Motor neuron (in vitro differentiated cells): ENCODE measurements around the gene KCNJ18. TPM values are rescaled to one million over a fixed set of nuclear protein-coding genes. Genes with fewer than 3 reads are reported as not detected.
"Not testable (repeated sequence)": the region's sequence is repeated elsewhere in the genome, so short reads cannot be mapped to it uniquely, and the experiment has no call there.

Experiments used
- ATAC-seq, 8 experiments: fragments of 200-7000 bp; cut with Tn5 transposase; replicated peaks in 6 of 8; 2 replicates each; pipeline ENCODE4 v1.8.0; 2021; ENCODE audit warnings: mild to moderate bottlenecking in 8 of 8, moderate library complexity in 8 of 8
- H3K27ac ChIP-seq, 2 donors: fragments of 250-450 bp; sonication (Bioruptor Pico); 2 replicates each; pipeline ENCODE4 v1.9.0; 2021; ENCODE audit warnings: antibody characterized with exemption in 2 of 2, mild to moderate bottlenecking in 2 of 2, moderate library complexity in 1 of 2
- H3K4me1 ChIP-seq, 2 donors: fragments of 250-450 bp; sonication (Bioruptor Pico); replicated peaks in 1 of 2; 2 replicates each; pipeline ENCODE4 v1.6.1; 2021; ENCODE audit warnings: antibody characterized with exemption in 2 of 2, mild to moderate bottlenecking in 2 of 2, moderate library complexity in 1 of 2
- H3K4me3 ChIP-seq, 5 donors: fragments of 250-450 bp; sonication (Bioruptor Pico); 2 replicates each; pipeline ENCODE4 v1.9.0; 2021; ENCODE audit warnings: antibody characterized with exemption in 5 of 5, mild to moderate bottlenecking in 5 of 5, moderate library complexity in 4 of 5
- WGBS, 10 experiments: fragments of 450-650 bp; shearing (Covaris generic); methylation state at CpG; one replicate each; pipeline ENCODE4 v1.0.0; 2022; 5-methylcytosine and 5-hydroxymethylcytosine counted together
- in situ Hi-C, 9 experiments: fragments of 400-800 bp; cut with MboI; loops; one replicate each; pipeline ENCODE4 v1.15.0; 2021; ENCODE audit warnings: low sequenced_read_pairs in 9 of 9, low pct_unique_long_range_greater_than_20kb in 2 of 9; ENCODE audit not compliant: unreplicated experiment in 9 of 9
- total RNA-seq, 8 experiments: library from RNA; unstranded; fragments of 300-600 nt; gene quantifications; 2 replicates each; pipeline versions ENCODE4 v1.2.3 to v1.2.4, GENCODE V29; 2022

Gene KCNJ18
- total RNA-seq, 8 experiments from 2014 or later: 0.18 to 0.19 TPM; not detected in 6

GRCh38 chr17:21666711-21667412, 25.5 kb upstream of the KCNJ18 start:
- H3K4me3 ChIP-seq, ATAC-seq, H3K27ac ChIP-seq, in situ Hi-C loops, H3K4me1 ChIP-seq: not testable (repeated sequence)
- WGBS, 10 experiments: 0 to 33% (median 8%) methylated on average over 1 to 3 of the region's 3 CpGs; no CpG with 5 or more reads in 4 of the 10 experiments

- H3K27ac ChIP-seq, in situ Hi-C loops, H3K4me1 ChIP-seq, ATAC-seq, H3K4me3 ChIP-seq: not testable (repeated sequence)
- WGBS, 10 experiments: 7 to 34% (median 17%) methylated on average over 2 to 6 of the region's 7 CpGs; no CpG with 5 or more reads in 3 of the 10 experiments
Measured at GRCh38 chr17:21667413-21668117, 24.8 kb upstream of the KCNJ18 start.

GRCh38 chr17:21668118-21668488, 24.2 kb upstream of the KCNJ18 start:
- H3K4me3 ChIP-seq, H3K4me1 ChIP-seq, H3K27ac ChIP-seq, ATAC-seq, in situ Hi-C loops: not testable (repeated sequence)
- 0 to 40% methylated on average over 1 of the region's 3 CpGs; no CpG with 5 or more reads in 8 of the 10 experiments for WGBS, 10 experiments

GRCh38 chr17:21668746-21669508, 23.4 kb upstream of the KCNJ18 start:
- in situ Hi-C loops, H3K4me3 ChIP-seq, H3K27ac ChIP-seq, ATAC-seq, H3K4me1 ChIP-seq: not testable (repeated sequence)
- 17 to 100% (median 36%) methylated on average over 1 to 4 of the region's 13 CpGs; no CpG with 5 or more reads in 3 of the 10 experiments for WGBS, 10 experiments

- H3K27ac ChIP-seq, H3K4me3 ChIP-seq, in situ Hi-C loops, ATAC-seq, H3K4me1 ChIP-seq: not testable (repeated sequence)
- 12 to 61% methylated on average over 3 to 5 of the region's 10 CpGs; no CpG with 5 or more reads in 8 of the 10 experiments for WGBS, 10 experiments
Measured at GRCh38 chr17:21669616-21670360, 22.5 kb upstream of the KCNJ18 start.

- H3K4me3 ChIP-seq, H3K27ac ChIP-seq, in situ Hi-C loops, ATAC-seq, H3K4me1 ChIP-seq: not testable (repeated sequence)
- 0 to 57% (median 33%) methylated on average over 1 to 5 of the region's 8 CpGs; no CpG with 5 or more reads in 3 of the 10 experiments for WGBS, 10 experiments
Measured at GRCh38 chr17:21670361-21671155, 21.8 kb upstream of the KCNJ18 start.

- WGBS, 10 experiments: 27 to 80% (median 51%) methylated on average over 1 to 2 of the region's 2 CpGs; no CpG with 5 or more reads in 5 of the 10 experiments
- H3K4me3 ChIP-seq, ATAC-seq, in situ Hi-C loops, H3K4me1 ChIP-seq, H3K27ac ChIP-seq: not testable (repeated sequence)
Measured at GRCh38 chr17:21671437-21671836, 20.9 kb upstream of the KCNJ18 start.

- WGBS, 10 experiments: 38 to 84% (median 70%) methylated on average over 2 to 4 of the region's 4 CpGs; no CpG with 5 or more reads in 3 of the 10 experiments
- H3K27ac ChIP-seq, H3K4me3 ChIP-seq, H3K4me1 ChIP-seq, in situ Hi-C loops, ATAC-seq: not testable (repeated sequence)
Measured at GRCh38 chr17:21671871-21672270, 20.5 kb upstream of the KCNJ18 start.

GRCh38 chr17:21673451-21674241, 18.7 kb upstream of the KCNJ18 start:
- 51 to 92% (median 76%) methylated on average over 8 to 26 of the region's 31 CpGs for WGBS, 10 experiments
- in situ Hi-C loops, H3K27ac ChIP-seq, ATAC-seq, H3K4me1 ChIP-seq, H3K4me3 ChIP-seq: not testable (repeated sequence)

- in situ Hi-C loops: no loop called here
- no peak for ATAC-seq
- WGBS, 10 experiments: 67 to 100% (median 84%) methylated on average over 2 to 37 of the region's 43 CpGs
Measured at GRCh38 chr17:21674242-21674731, 18.0 kb upstream of the KCNJ18 start.

More at GRCh38 chr17:21674242-21674731, 18.0 kb upstream of the KCNJ18 start:
- no peak overlapping the region for H3K27ac ChIP-seq
- no peak overlapping the region for H3K4me3 ChIP-seq
- H3K4me1 ChIP-seq: peaks cover 0 to 2% of the 10 kb centered on the region in 2 donors
